K562 (cell line): Measurements from ENCODE around the gene NUP35. TPM values are rescaled to one million over a fixed set of nuclear protein-coding genes. Genes with fewer than 3 reads are reported as not detected.

Source experiments
- C11orf30 ChIP-seq: fragments of 450-650 bp; IDR thresholded peaks from 2 replicates; pipeline ENCODE4 v1.6.1; 2016; ENCODE audit warnings: low read depth, mild to moderate bottlenecking
- CREB3L1 ChIP-seq: fragments of 450-650 bp; IDR thresholded peaks from 2 replicates; pipeline ENCODE4 v1.6.1; 2014; ENCODE audit warnings: low read depth, mild to moderate bottlenecking, moderate library complexity, borderline replicate concordance
- DIDO1 ChIP-seq: fragments of 450-650 bp; IDR thresholded peaks from 2 replicates; pipeline ENCODE4 v1.6.1; 2016; ENCODE audit warnings: low read depth, missing biosample characterization, missing genetic modification characterization
- FIP1L1 ChIP-seq: fragments of 200-400 bp; formaldehyde crosslinking; IDR thresholded peaks from 2 replicates; pipeline ENCODE4 v1.6.1; 2018; ENCODE audit warnings: mild to moderate bottlenecking, low read depth, low read length; ENCODE audit not compliant: poor library complexity, severe bottlenecking
- GABPA ChIP-seq: fragments of 200-800 bp; sonication (Bioruptor generic); conservative IDR thresholded peaks from 2 replicates; pipeline ENCODE4 v1.6.1; 2016; ENCODE audit warnings: low read depth, missing genetic modification characterization, missing compliant biosample characterization
- GTF2B ChIP-seq: IDR thresholded peaks from 2 replicates; pipeline ENCODE4 v1.6.1; 2011; ENCODE audit not compliant: insufficient read length; ENCODE audit errors: extremely low read depth
- HNRNPH1 ChIP-seq: fragments of 200-400 bp; formaldehyde crosslinking; optimal IDR thresholded peaks from 2 replicates; pipeline ENCODE3; 2017; ENCODE audit warnings: low read depth, mild to moderate bottlenecking, low read length, moderate library complexity
- HNRNPUL1 ChIP-seq: fragments of 200-400 bp; formaldehyde crosslinking; IDR thresholded peaks from 2 replicates; pipeline ENCODE4 v1.6.1; 2017; ENCODE audit warnings: low read length
- IRF2 ChIP-seq: sonication (generic); formaldehyde crosslinking; IDR thresholded peaks from 2 replicates; pipeline ENCODE4 v1.8.1; 2022; ENCODE audit warnings: mild to moderate bottlenecking, missing genetic modification reagents
- KDM1A ChIP-seq, 2 experiments: fragments of 450-650 bp; IDR thresholded peaks; 2 replicates each; pipeline ENCODE4 v1.6.1; 2016; ENCODE audit warnings: mild to moderate bottlenecking in 2 of 2
- KLF13 ChIP-seq: fragments of 450-650 bp; IDR thresholded peaks from 2 replicates; pipeline ENCODE4 v1.6.1; 2016; ENCODE audit warnings: missing genetic modification characterization, low read depth, mild to moderate bottlenecking, missing compliant biosample characterization, moderate library complexity, borderline replicate concordance
- MCM5 ChIP-seq: fragments of 450-650 bp; IDR thresholded peaks from 2 replicates; pipeline ENCODE4 v1.6.1; 2016; ENCODE audit warnings: low read depth
- NFATC3 ChIP-seq: fragments of 450-650 bp; IDR thresholded peaks from 2 replicates; pipeline ENCODE4 v1.6.1; 2017; ENCODE audit warnings: mild to moderate bottlenecking
- POLR2G ChIP-seq: fragments of 200-400 bp; formaldehyde crosslinking; IDR thresholded peaks from 2 replicates; pipeline ENCODE4 v1.6.1; 2017; ENCODE audit warnings: low read depth, mild to moderate bottlenecking, antibody characterized with exemption, low read length, moderate library complexity
- PPARD ChIP-seq: fragments of 250-450 bp; sonication (Bioruptor Pico); IDR thresholded peaks from 2 replicates; pipeline ENCODE4 v1.8.0; 2022; ENCODE audit warnings: inconsistent platforms, mild to moderate bottlenecking, moderate library complexity
- RBBP5 ChIP-seq: fragments of 200-600 bp; sonication (generic); IDR thresholded peaks from 2 replicates; pipeline ENCODE4 v1.6.1; 2012; ENCODE audit warnings: borderline replicate concordance, mild to moderate bottlenecking, low read length, control low read depth, inconsistent platforms; ENCODE audit not compliant: insufficient read depth, poor library complexity, severe bottlenecking
- RCOR1 ChIP-seq, 2 experiments: IDR thresholded peaks; 2 replicates each; pipeline ENCODE4 v1.6.1; 2012; ENCODE audit warnings: low read depth in 2 of 2, low read length in 2 of 2, borderline replicate concordance in 1 of 2, improper control_type of control experiment in 1 of 2
- SLC30A9 ChIP-seq: fragments of 250-450 bp; sonication (Bioruptor Pico); IDR thresholded peaks from 2 replicates; pipeline ENCODE4 v1.8.0; 2022; ENCODE audit warnings: mild to moderate bottlenecking, moderate library complexity
- TBP ChIP-seq: optimal IDR thresholded peaks from 2 replicates; pipeline ENCODE3; 2011; ENCODE audit warnings: low read depth, low read length, improper control_type of control experiment
- ZNF121 ChIP-seq: sonication (generic); formaldehyde crosslinking; conservative IDR thresholded peaks from 2 replicates; pipeline ENCODE4 v1.8.0; 2022; ENCODE audit warnings: missing genetic modification reagents
- ZNF444 ChIP-seq: fragments of 250-450 bp; sonication (Bioruptor Pico); IDR thresholded peaks from 2 replicates; pipeline ENCODE4 v1.4.0; 2020; ENCODE audit warnings: mild to moderate bottlenecking, moderate library complexity
- ZNF561 ChIP-seq: fragments of 450-650 bp; formaldehyde crosslinking; conservative IDR thresholded peaks from 2 replicates; pipeline ENCODE4 v1.4.0; 2020; ENCODE audit warnings: mild to moderate bottlenecking, moderate library complexity
- ZNF57 ChIP-seq: fragments of 450-650 bp; formaldehyde crosslinking; IDR thresholded peaks from 2 replicates; pipeline ENCODE4 v1.4.0; 2020; ENCODE audit warnings: mild to moderate bottlenecking, moderate library complexity
- ZNF717 ChIP-seq: fragments of 250-450 bp; sonication (Bioruptor Pico); IDR thresholded peaks from 2 replicates; pipeline ENCODE4 v1.5.0; 2021
- polyA plus RNA-seq, 8 experiments: library from polyadenylated mRNA; depleted of rRNA in 4 of 8; stranded (reverse) in 5 of 8; unstranded in 3 of 8; fragments of >200 nt; fragmentation: Nextera tagmentation in 2 of 8; fragmentation: Illumina TruSeq in 1 of 8; extraction: Ambion mirVana in 2 of 8; extraction: Trizol in 1 of 8; gene quantifications; 2 replicates each; pipeline versions ENCODE4 v1.2.1 to v1.2.3, GENCODE V29; 2011 to 2014; ENCODE audit warnings: inconsistent platforms in 1 of 8, missing spikeins in 1 of 8
- total RNA-seq, 7 experiments: library from RNA; depleted of rRNA in 6 of 7; stranded (reverse); fragments of >200 nt in 6 of 7; fragmentation: Illumina TruSeq in 2 of 7; extraction: Trizol in 2 of 7; gene quantifications; 2 replicates each; pipeline versions ENCODE4 v1.2.1 to v1.2.3, GENCODE V29; 2011 to 2021; ENCODE audit warnings: low replicate concordance in 1 of 7
- TF ChIP-seq, protein P1 (sequence below): fragments of 200-800 bp; sonication (Bioruptor generic); IDR thresholded peaks from 2 replicates; pipeline ENCODE4 v1.6.1; 2017; ENCODE audit warnings: missing genetic modification characterization, missing compliant biosample characterization

The NUP35 gene
- total and polyA plus RNA-seq, 9 of the 15 experiments (the other 6 are each of a cell fraction or from before 2014, with no cell fraction given), result 24.5 to 78.2 (median 51.1) TPM

- TF ChIP-seq CREB3L1, result peak; percentile 73; the same call in 1 of the 2 replicates
- TF ChIP-seq POLR2G, result peak; percentile 93
- TF ChIP-seq GABPA (tag), result peak; percentile 98
- no peak for TF ChIP-seq HNRNPH1
- no peak for TF ChIP-seq NFATC3
- TF ChIP-seq, protein P1, sequence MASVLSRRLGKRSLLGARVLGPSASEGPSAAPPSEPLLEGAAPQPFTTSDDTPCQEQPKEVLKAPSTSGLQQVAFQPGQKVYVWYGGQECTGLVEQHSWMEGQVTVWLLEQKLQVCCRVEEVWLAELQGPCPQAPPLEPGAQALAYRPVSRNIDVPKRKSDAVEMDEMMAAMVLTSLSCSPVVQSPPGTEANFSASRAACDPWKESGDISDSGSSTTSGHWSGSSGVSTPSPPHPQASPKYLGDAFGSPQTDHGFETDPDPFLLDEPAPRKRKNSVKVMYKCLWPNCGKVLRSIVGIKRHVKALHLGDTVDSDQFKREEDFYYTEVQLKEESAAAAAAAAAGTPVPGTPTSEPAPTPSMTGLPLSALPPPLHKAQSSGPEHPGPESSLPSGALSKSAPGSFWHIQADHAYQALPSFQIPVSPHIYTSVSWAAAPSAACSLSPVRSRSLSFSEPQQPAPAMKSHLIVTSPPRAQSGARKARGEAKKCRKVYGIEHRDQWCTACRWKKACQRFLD (CRISPR knock-in tag), result no peak
- TF ChIP-seq GTF2B, result peak; percentile 52
- TF ChIP-seq DIDO1, result peak; percentile 87
- no peak for TF ChIP-seq ZNF444 (CRISPR knock-in tag)
- peak; percentile 47; the same call in 1 of the 2 replicates for TF ChIP-seq C11orf30
- peak; percentile 88 for TF ChIP-seq TBP
- no peak for TF ChIP-seq ZNF57 (CRISPR knock-in tag)
- TF ChIP-seq PPARD (CRISPR knock-in tag), result no peak
- 0 out of 2 replicates have a peak, but pooled peaks have one; percentile 21 for TF ChIP-seq ZNF121 (CRISPR knock-in tag)
- TF ChIP-seq ZNF717 (CRISPR knock-in tag), result no peak
- no peak for TF ChIP-seq SLC30A9
- peak; percentile 62 to 97; a peak in 3 of 4 replicates for TF ChIP-seq RCOR1 (IDR thresholded peaks at IDR 0.05; ENCODE audit: borderline replicate concordance in 1 of 2, low read depth in 2 of 2, low read length in 2 of 2)
- TF ChIP-seq RBBP5, result peak; percentile 89
- no peak for TF ChIP-seq IRF2 (CRISPR knock-in tag)
- peak; percentile 99 for TF ChIP-seq KLF13 (tag)
- peak; percentile 60 to 85; a peak in 3 of 4 replicates for TF ChIP-seq KDM1A (IDR thresholded peaks at IDR 0.05)
- no peak for TF ChIP-seq FIP1L1
- TF ChIP-seq ZNF561, result no peak
- 0 out of 2 replicates have a peak, but pooled peaks have one; percentile 13 for TF ChIP-seq HNRNPUL1
- no peak for TF ChIP-seq MCM5
Measured at GRCh38 chr2:183124222-183124956, at the start of gene NUP35 (continued).
